GM23248 (cell line): ENCODE results near the gene MROH8.

ENCODE experiments used
- EZH2 ChIP-seq: fragments of 200-600 bp; sonication (generic); IDR thresholded peaks from 2 replicates; pipeline ENCODE4 v1.6.1; 2018; ENCODE audit warnings: antibody characterized with exemption, mild to moderate bottlenecking; ENCODE audit not compliant: insufficient read depth, poor library complexity, severe bottlenecking
- EZH2phosphoT487 ChIP-seq: fragments of 200-600 bp; sonication (generic); IDR thresholded peaks from 2 replicates; pipeline ENCODE4 v1.6.1; 2018; ENCODE audit warnings: antibody characterized with exemption, moderate library complexity, mild to moderate bottlenecking, low read depth; ENCODE audit not compliant: insufficient read depth

DNA sequence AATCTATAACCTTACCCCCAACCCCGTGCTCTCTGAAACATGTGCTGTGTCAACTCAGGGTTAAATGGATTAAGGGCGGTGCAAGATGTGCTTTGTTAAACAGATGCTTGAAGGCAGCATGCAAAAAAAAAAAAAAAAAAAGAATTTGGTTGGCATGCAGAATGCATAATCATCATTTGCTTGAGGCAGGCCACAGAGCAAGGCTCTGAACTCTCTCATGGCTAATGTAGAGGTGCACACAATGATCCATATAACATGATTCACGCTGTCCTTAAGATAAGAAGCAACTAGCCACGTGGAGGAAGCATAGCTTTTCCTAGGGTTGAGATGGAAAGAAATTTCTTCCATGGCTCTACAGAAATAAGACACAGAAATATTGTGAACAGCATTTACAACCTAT lies 27.8 kb downstream of the MROH8 start:
- no peak for TF ChIP-seq EZH2
- TF ChIP-seq EZH2phosphoT487: no peak
